Measurements from ENCODE around the gene CFAP61.

The CFAP61 gene

DNA sequence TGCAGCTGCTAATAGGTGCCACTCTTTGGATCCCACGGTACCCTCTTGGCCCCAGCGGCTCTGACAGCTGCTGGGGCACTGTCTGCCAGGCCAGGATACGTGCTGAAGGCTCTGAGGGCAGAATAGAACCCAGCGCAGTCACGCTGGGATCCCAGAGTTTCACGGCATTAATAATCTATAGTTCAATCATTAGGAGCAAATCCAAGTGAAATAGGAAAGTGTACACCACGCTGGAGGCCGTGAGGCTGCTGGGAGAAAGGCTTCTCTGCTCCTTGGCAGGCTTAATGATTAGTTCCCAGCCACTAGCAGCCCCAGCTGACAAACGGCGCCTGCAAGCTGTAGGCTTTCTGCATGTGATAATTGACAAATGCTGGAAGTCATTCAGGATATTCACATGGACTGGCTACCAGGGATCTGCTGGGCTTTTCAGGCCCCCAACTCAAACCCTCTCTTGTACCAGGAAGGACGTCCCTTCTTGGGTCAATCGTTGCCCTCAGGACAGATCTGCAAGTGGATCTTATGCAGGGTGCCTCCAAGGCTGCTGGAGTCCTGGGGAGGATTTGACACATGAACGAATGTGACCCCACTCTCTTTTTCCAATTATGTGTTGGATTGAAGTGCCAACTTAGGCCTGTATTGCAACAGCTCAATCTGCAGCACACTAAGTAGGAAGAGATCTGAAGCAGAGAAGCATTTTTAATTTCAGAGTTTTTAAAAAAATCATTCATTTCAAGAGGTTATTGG is 265.5 kb downstream of the CFAP61 start:
- peaks cover 7% of the 10 kb centered on the region for H3K9me3 Mint-ChIP-seq (ENCODE audit: low read depth)
- H3K27ac Mint-ChIP-seq = no peak overlapping the region
- no peaks in the 10 kb centered on the region for H3K36me3 Mint-ChIP-seq
- H3K4me3 Mint-ChIP-seq = no peak overlapping the region
- H3K4me1 Mint-ChIP-seq (ENCODE audit: low read depth) = no peaks in the 10 kb centered on the region
- H3K27me3 Mint-ChIP-seq = peaks cover 4% of the 10 kb centered on the region

DNA sequence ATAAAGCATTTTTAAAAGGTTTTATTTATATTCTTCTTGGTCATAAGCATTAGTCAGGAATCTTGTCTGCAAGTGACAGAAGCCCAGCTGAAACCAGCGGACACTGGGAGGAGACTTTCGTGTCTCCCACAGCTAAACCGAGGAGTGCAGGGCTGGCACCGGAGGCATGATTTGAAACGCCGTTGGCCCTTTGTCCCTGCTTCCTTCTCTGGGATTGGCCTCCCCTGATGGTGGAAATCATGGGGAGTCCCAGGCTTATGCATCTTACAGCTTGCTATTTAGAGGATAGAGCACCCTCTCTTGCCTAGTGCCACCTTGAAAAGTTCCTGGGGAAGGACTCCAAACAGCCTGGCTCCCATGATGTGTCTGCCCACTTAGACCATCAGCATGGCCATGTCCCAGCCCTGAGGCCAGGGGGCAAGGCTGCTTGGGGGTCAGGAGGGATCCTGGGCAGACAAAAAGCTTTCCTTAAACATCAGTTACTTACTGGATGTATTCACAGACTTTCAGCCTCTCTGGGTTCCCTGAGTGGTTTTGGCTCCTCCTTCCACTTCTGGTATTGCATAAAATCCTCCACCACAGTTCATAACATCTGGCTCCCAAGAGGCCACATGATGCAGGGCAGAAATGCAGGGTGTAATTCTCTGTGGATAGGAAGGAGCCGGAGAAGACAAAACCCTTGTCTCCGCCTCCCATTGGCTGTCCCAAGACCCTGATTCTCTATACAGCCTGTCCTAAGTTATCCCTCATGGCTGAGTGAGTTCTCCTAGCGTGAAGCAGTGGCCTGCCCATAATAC is 266.2 kb downstream of the CFAP61 start:
- H3K36me3 Mint-ChIP-seq = no peaks in the 10 kb centered on the region
- peaks cover 2% of the 10 kb centered on the region for H3K27me3 Mint-ChIP-seq
- H3K9me3 Mint-ChIP-seq (ENCODE audit: low read depth) = peaks cover 7% of the 10 kb centered on the region
- H3K4me1 Mint-ChIP-seq (ENCODE audit: low read depth) = no peaks in the 10 kb centered on the region
- H3K27ac Mint-ChIP-seq = no peak overlapping the region
- H3K4me3 Mint-ChIP-seq = no peak overlapping the region

DNA sequence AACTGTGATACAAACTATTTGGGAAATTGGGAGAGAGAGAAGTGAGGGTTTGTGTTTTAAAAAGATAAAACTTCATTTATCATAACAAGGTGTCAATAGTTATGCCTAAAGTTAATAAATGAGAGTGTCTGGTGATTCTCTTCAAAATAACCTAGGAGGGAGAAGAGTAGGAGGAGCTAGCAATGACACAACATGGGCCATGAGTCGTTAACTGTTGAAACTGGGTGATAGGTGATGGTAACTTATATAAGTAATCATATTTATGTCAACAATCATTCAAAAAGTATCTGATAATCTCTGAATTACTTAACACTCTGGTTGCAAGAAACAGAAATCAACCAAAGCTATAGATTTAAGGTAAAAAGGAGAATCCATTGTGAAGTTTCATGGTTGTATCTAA is 268.8 kb downstream of the CFAP61 start:
- peaks cover 2% of the 10 kb centered on the region for H3K27me3 Mint-ChIP-seq
- no peak overlapping the region for H3K27ac Mint-ChIP-seq
- no peaks in the 10 kb centered on the region for H3K36me3 Mint-ChIP-seq
- H3K9me3 Mint-ChIP-seq (ENCODE audit: low read depth) = peaks cover 7% of the 10 kb centered on the region
- H3K4me3 Mint-ChIP-seq = no peak overlapping the region
- no peaks in the 10 kb centered on the region for H3K4me1 Mint-ChIP-seq (ENCODE audit: low read depth)

DNA sequence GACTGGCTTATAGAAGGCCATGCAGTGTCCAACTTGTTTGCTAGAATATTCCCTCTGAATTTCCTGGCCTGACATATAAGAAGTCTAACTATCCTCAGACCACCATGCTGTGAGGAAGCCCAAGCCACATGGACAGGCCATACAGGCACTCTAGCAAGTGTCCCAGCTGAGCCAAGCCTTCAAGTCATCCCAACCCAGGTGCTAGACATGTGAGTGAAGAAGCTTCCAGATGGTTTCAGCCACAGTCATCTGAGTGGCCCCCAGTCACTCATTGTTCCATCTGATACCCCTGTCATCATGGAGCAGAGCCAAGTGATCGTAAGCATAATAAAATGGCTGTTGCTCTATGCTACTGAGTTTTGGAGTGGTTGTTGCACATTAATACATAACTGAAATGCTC is 269.6 kb downstream of the CFAP61 start:
- peaks cover 2% of the 10 kb centered on the region for H3K27me3 Mint-ChIP-seq
- no peaks in the 10 kb centered on the region for H3K4me1 Mint-ChIP-seq (ENCODE audit: low read depth)
- H3K27ac Mint-ChIP-seq = no peak overlapping the region
- H3K36me3 Mint-ChIP-seq = no peaks in the 10 kb centered on the region
- H3K9me3 Mint-ChIP-seq (ENCODE audit: low read depth) = peaks cover 7% of the 10 kb centered on the region
- no peak overlapping the region for H3K4me3 Mint-ChIP-seq

DNA sequence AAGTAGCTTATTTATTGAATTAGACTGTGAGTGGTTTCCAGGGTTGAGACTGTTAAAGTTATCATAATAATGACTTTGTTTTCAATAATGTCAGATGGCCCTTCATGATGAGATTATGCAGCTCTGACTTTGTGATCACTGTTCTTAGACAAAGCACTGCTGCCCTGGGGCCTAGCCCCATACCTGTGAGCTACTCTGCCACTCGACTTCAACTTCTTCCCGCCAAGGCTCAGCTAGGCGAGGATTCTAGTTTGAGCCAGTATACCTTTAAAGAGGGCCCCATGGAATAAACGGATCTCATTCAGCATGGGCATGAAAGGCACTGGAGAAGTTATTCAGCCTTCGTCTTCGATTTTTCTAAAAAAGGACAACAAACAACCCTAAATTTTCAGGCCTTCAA is 270.6 kb downstream of the CFAP61 start:
- Mint-ChIP-seq H3K9me3 (ENCODE audit: low read depth) (peaks cover 7% of the 10 kb centered on the region), H3K27ac (no peak overlapping the region), H3K4me3 (no peak overlapping the region), H3K27me3 (peaks cover 2% of the 10 kb centered on the region), H3K36me3 (no peaks in the 10 kb centered on the region), H3K4me1 (ENCODE audit: low read depth) (no peaks in the 10 kb centered on the region)

DNA sequence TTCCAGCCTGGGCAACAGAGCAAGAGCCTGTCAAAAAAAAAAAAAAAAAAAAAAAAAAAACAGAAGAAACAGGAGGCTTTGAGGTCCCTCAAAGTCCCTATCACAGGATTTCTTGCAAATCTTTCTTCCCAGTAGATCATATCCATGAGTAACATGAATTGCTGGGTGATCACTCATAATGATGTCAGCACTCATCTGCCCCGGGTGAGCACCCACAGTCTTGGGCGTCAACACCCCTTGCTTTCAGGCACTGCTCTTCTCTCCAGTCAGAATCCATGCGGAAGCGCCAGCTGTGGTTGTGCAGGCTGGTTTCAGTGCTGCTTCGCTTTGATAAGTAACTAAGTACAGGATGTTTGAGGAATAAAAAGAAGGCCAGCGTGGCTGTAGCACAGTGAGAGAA is 275.4 kb downstream of the CFAP61 start:
- Mint-ChIP-seq H3K4me3 (no peak overlapping the region), H3K27me3 (peaks cover 10% of the 10 kb centered on the region), H3K36me3 (no peaks in the 10 kb centered on the region), H3K27ac (no peak overlapping the region), H3K9me3 (ENCODE audit: low read depth) (no peaks in the 10 kb centered on the region), H3K4me1 (ENCODE audit: low read depth) (no peaks in the 10 kb centered on the region)

DNA sequence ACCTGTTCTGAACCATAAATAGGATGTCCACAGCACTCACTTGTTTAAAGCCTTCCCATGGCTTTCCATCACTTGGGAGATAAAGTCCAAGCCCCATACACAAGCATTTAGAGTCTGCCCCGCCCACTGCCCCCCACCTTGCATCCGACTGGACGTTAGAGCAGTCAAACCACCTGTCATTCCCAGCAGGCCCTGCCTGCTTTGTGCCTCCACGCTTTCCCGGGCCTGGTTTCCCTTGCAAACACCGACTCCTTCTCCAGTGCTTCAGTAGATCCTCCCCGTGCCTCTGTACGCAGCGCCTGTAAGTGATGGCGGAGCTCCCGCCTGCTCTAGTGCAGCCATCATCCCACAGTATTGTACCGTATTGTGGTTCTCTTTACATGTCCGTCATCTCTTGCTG is 277.2 kb downstream of the CFAP61 start:
- Mint-ChIP-seq H3K4me1 (ENCODE audit: low read depth) (no peaks in the 10 kb centered on the region), H3K9me3 (ENCODE audit: low read depth) (no peaks in the 10 kb centered on the region), H3K27me3 (peaks cover 10% of the 10 kb centered on the region), H3K4me3 (no peak overlapping the region), H3K27ac (no peak overlapping the region), H3K36me3 (no peaks in the 10 kb centered on the region)

DNA sequence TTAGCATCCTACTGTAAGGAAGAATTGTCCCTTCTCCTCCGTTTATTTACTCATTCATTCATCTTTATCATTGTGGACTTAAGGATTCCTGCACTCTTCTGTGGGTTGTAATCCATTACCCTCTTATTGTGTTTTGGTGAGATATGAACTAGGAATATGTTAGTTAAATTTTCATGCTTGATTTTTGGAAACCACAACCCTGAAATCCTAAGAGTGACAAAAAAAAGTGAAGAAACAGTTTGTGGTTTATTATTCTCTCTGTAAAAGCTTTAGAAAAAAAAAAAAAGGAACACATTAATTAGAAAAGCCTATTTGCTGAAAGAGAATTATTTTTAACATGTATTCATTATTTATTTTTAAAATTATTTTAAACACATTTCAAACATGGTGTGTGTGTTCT is 278.8 kb downstream of the CFAP61 start:
- no peak overlapping the region for H3K4me3 Mint-ChIP-seq
- H3K27me3 Mint-ChIP-seq = peaks cover 10% of the 10 kb centered on the region
- no peaks in the 10 kb centered on the region for H3K36me3 Mint-ChIP-seq

DNA sequence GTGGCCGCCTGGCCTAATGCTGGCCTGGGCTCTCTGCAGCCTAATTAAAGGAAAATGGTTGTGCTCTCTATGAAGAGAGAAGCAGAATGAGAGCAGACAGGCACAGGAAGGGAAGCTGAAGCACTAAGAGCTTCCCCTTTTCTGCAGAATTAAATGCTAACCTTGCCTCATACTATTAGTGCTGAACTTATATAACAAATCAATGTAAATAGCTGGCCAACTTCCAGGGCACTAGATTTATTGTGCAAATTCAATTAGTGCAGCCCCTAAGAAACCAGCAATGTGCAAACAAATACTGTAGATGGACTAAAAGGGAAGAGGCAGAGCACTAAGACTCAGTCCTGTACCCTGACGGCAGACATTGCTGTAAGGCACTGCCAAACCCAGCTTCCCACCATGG is 279.5 kb downstream of the CFAP61 start:
- H3K36me3 Mint-ChIP-seq = no peaks in the 10 kb centered on the region
- no peak overlapping the region for H3K27ac Mint-ChIP-seq
- H3K27me3 Mint-ChIP-seq = peaks cover 10% of the 10 kb centered on the region
- no peak overlapping the region for H3K4me3 Mint-ChIP-seq
- no peaks in the 10 kb centered on the region for H3K9me3 Mint-ChIP-seq (ENCODE audit: low read depth)
- H3K4me1 Mint-ChIP-seq (ENCODE audit: low read depth) = no peaks in the 10 kb centered on the region

More for the DNA sequence above, 278.8 kb downstream of the CFAP61 start:
- Mint-ChIP-seq H3K27ac (no peak overlapping the region), H3K9me3 (ENCODE audit: low read depth) (no peaks in the 10 kb centered on the region), H3K4me1 (ENCODE audit: low read depth) (no peaks in the 10 kb centered on the region)

DNA sequence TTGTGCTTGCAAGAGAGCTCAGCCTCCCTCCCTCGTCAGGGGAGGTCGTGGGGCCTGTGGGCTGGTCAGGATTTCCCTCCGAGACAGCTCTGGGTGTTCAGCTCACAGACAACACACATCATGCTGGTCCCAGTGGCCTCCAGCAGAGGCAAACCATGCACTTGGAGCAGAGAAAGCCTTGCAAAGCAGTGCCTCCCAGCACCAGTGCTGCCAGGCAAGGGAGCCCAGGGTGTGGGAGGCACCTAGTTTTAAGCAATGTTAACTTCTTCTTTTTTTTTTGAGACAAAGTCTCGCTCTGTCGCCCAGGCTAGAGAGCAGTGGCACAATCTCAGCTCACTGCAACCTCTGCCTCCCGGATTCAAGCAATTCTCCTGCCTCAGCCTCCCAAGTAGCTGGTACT is 281.5 kb downstream of the CFAP61 start:
- Mint-ChIP-seq H3K4me3 (no peak overlapping the region), H3K4me1 (ENCODE audit: low read depth) (no peaks in the 10 kb centered on the region), H3K36me3 (no peaks in the 10 kb centered on the region), H3K9me3 (ENCODE audit: low read depth) (no peaks in the 10 kb centered on the region), H3K27ac (no peak overlapping the region), H3K27me3 (peaks cover 7% of the 10 kb centered on the region)

DNA sequence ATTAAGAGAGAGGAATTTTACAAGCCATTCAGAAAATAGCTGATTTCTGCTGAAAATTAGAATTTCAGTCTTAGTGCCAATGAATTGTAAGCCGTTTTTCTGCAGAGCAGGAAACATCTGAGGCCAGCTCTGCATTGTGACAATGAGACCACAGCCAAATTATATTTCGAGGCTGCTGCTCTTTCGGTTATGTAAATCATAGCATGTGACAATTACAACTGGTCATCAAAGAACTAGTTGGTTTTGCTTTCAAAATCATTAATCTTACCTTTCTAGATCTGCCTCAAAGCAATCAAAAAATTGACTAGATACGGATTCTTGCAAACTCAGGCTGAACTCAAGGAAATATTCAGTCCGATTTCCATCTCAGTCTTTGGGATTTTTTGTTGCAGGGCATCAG is 282.2 kb downstream of the CFAP61 start:
- H3K27ac Mint-ChIP-seq = no peak overlapping the region
- H3K4me1 Mint-ChIP-seq (ENCODE audit: low read depth) = no peaks in the 10 kb centered on the region
- no peaks in the 10 kb centered on the region for H3K36me3 Mint-ChIP-seq
- no peaks in the 10 kb centered on the region for H3K9me3 Mint-ChIP-seq (ENCODE audit: low read depth)
- H3K4me3 Mint-ChIP-seq = no peak overlapping the region
- H3K27me3 Mint-ChIP-seq = peaks cover 4% of the 10 kb centered on the region

DNA sequence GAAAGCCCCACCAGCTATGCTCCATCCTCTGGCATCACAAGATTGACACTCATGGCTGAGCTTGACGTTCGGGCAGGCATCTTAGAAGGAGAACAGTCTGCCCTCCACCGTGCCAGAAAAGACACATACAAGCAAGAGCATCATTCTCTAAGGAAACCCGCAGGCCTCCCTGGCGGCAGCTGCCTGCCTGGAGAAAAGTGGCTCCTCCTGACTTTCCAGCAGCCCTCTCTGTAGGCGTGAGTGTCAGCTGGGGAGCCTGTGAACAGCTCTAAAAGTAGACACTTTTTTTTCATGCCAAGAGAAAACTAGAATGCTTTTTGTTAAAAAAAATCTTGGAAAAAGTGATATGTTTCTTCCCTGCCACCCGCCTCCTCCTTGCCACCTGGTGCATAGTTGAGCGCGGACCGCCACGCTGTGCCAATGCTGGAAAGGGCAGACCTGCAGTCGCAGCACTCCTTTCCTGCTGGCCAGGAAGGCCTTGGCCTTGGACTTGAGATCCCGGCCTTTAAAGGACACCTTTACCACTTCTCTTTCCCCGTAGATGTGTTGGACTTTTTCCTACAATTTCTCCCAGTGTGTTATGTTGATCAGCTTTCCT is 285.9 kb downstream of the CFAP61 start:
- Mint-ChIP-seq H3K4me3 (no peak overlapping the region), H3K36me3 (no peaks in the 10 kb centered on the region), H3K4me1 (ENCODE audit: low read depth) (no peaks in the 10 kb centered on the region), H3K27me3 (no peaks in the 10 kb centered on the region), H3K27ac (no peak overlapping the region), H3K9me3 (ENCODE audit: low read depth) (no peaks in the 10 kb centered on the region)

DNA sequence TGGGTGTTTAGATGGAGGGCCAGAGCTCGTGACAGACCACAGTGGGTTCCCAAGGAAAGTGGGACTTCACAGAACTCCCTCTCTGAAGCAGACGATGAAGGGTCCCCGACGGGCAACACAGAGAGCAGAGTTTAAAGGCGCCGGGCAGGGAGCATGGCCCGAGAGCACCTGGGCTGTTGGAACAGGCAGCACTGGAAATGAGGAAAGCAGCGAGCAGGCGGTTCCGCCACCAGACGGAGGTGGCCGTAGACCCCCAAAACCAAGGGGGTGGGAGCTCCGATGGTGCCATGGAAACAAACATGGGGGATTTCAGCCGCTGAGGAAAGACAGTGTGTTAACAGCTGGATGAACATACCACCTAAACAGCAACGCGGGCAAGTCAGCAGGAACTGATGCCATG is 288.1 kb downstream of the CFAP61 start:
- no peak overlapping the region for H3K27ac Mint-ChIP-seq
- no peaks in the 10 kb centered on the region for H3K9me3 Mint-ChIP-seq (ENCODE audit: low read depth)
- H3K4me1 Mint-ChIP-seq (ENCODE audit: low read depth) = no peaks in the 10 kb centered on the region
- H3K36me3 Mint-ChIP-seq = no peaks in the 10 kb centered on the region
- no peak overlapping the region for H3K4me3 Mint-ChIP-seq
- H3K27me3 Mint-ChIP-seq = peaks cover 6% of the 10 kb centered on the region

DNA sequence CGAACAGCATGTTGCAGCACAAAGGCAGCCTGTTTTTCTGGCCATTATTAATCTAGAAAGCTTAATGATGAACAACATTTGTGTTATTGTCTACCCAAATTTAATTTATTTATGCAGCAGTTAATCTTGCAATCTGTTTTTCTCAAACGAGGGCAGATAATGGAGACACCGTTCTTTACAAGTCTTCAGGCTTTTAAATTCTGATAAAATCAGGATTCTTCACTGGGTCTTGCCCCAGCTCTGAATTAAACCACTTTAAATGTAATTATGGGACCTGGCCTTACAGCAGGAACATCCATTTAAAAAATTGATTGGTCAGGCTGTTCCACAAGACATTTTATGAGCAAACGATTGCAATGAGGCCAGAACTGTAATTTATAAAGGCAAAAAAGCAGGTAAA is 289.0 kb downstream of the CFAP61 start:
- H3K27me3 Mint-ChIP-seq = peaks cover 6% of the 10 kb centered on the region
- H3K4me1 Mint-ChIP-seq (ENCODE audit: low read depth) = no peaks in the 10 kb centered on the region
- H3K4me3 Mint-ChIP-seq = no peak overlapping the region
- no peaks in the 10 kb centered on the region for H3K36me3 Mint-ChIP-seq
- H3K9me3 Mint-ChIP-seq (ENCODE audit: low read depth) = no peaks in the 10 kb centered on the region
- no peak overlapping the region for H3K27ac Mint-ChIP-seq

DNA sequence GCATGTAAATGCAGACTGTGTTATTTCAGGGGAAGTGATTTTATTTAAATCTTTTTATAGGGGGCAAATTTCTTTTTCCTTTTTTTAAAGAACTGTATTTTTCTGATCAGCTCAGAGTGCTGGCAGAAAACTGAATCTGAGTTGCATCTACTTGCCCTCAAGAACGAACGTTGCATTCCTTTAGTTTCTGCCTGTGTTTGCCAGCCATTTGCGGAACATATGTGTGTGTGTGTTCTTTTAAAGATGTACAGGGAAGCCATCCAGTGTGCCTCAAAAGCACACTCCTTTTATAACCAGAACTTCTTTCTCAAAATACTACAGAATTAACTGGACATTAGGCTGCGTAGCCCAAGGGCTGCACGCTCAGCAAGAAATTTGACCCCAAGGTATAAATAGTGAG is 289.7 kb downstream of the CFAP61 start:
- no peaks in the 10 kb centered on the region for H3K4me1 Mint-ChIP-seq (ENCODE audit: low read depth)
- H3K9me3 Mint-ChIP-seq (ENCODE audit: low read depth) = peaks cover 2% of the 10 kb centered on the region
- peaks cover 6% of the 10 kb centered on the region for H3K27me3 Mint-ChIP-seq
- H3K27ac Mint-ChIP-seq = no peak overlapping the region
- H3K36me3 Mint-ChIP-seq = peaks cover under 1% of the 10 kb centered on the region
- H3K4me3 Mint-ChIP-seq = no peak overlapping the region
